Trophoblast cell (in vitro differentiated cells and primary cell): ENCODE measurements around the gene MCL1.
"Not testable (repeated sequence)": the region's sequence is repeated elsewhere in the genome, so short reads cannot be mapped to it uniquely, and the experiment has no call there.

ENCODE experiments used
- DNase-seq, 2 donors: peaks; one replicate each; pipeline ENCODE4 v3.0.0-alpha.2; 2016
- H2AFZ ChIP-seq: 2 replicates; pipeline ENCODE4 v1.6.1; 2013; ENCODE audit warnings: low read length, moderate library complexity, mild to moderate bottlenecking; ENCODE audit not compliant: insufficient read depth, poor library complexity
- H2AK5ac ChIP-seq: 2 replicates; pipeline ENCODE4 v1.6.1; 2013; ENCODE audit warnings: mild to moderate bottlenecking, low read length
- H2BK120ac ChIP-seq: 2 replicates; pipeline ENCODE4 v1.6.1; 2013; ENCODE audit warnings: low read length, mild to moderate bottlenecking, moderate library complexity; ENCODE audit not compliant: insufficient read depth, poor library complexity
- H2BK12ac ChIP-seq: 2 replicates; pipeline ENCODE4 v1.6.1; 2013; ENCODE audit warnings: mild to moderate bottlenecking, low read length, moderate library complexity
- H2BK5ac ChIP-seq: 2 replicates; pipeline ENCODE4 v1.6.1; 2013; ENCODE audit warnings: low read length, low read depth, moderate library complexity, mild to moderate bottlenecking; ENCODE audit not compliant: poor library complexity
- H3K14ac ChIP-seq: 2 replicates; pipeline ENCODE4 v1.6.1; 2013; ENCODE audit warnings: mild to moderate bottlenecking, low read length
- H3K18ac ChIP-seq: 2 replicates; pipeline ENCODE4 v1.6.1; 2013; ENCODE audit warnings: mild to moderate bottlenecking, low read length
- H3K23ac ChIP-seq: 2 replicates; pipeline ENCODE4 v1.6.1; 2013; ENCODE audit warnings: low read length
- H3K27ac ChIP-seq: 2 replicates; pipeline ENCODE4 v1.5.1; 2013; ENCODE audit warnings: low read depth, mild to moderate bottlenecking, inconsistent platforms, low read length, moderate library complexity
- H3K27me3 ChIP-seq: 2 replicates; pipeline ENCODE4 v1.6.1; 2013; ENCODE audit warnings: inconsistent platforms, mild to moderate bottlenecking, low read length, moderate library complexity; ENCODE audit not compliant: insufficient read depth
- H3K36me3 ChIP-seq, 2 experiments: 1 replicate in 1 of 2; 2 replicates in 1 of 2; pipeline ENCODE4 v1.6.1; 2013; ENCODE audit warnings: low read length in 2 of 2, mild to moderate bottlenecking in 2 of 2, moderate library complexity in 1 of 2; ENCODE audit not compliant: insufficient read depth in 2 of 2, control insufficient read depth in 1 of 2
- H3K4ac ChIP-seq: 2 replicates; pipeline ENCODE4 v1.6.1; 2013; ENCODE audit warnings: low read depth, mild to moderate bottlenecking, low read length, moderate library complexity
- H3K4me1 ChIP-seq, 2 experiments: 1 replicate in 1 of 2; 2 replicates in 1 of 2; pipeline ENCODE4 v1.6.1; 2013; ENCODE audit warnings: low read length in 2 of 2, mild to moderate bottlenecking in 2 of 2, moderate library complexity in 1 of 2; ENCODE audit not compliant: insufficient read depth in 2 of 2, control insufficient read depth in 1 of 2
- H3K4me2 ChIP-seq: 2 replicates; pipeline ENCODE4 v1.6.1; 2013; ENCODE audit warnings: inconsistent platforms, mild to moderate bottlenecking, low read length, moderate library complexity
- H3K4me3 ChIP-seq: 2 replicates; pipeline ENCODE4 v1.5.1; 2013; ENCODE audit warnings: mild to moderate bottlenecking, low read depth, low read length, inconsistent platforms
- H3K79me1 ChIP-seq: one replicate; pipeline ENCODE4 v1.6.1; 2013; ENCODE audit warnings: low read length
- H3K79me2 ChIP-seq: 2 replicates; pipeline ENCODE4 v1.6.1; 2013; ENCODE audit warnings: low read length, mild to moderate bottlenecking; ENCODE audit not compliant: control insufficient read depth, insufficient read depth, poor library complexity
- H3K9ac ChIP-seq: 2 replicates; pipeline ENCODE4 v1.6.1; 2013; ENCODE audit warnings: mild to moderate bottlenecking, low read length
- H3K9me3 ChIP-seq: 2 replicates; pipeline ENCODE4 v1.6.1; 2013; ENCODE audit warnings: low read depth, mild to moderate bottlenecking, control low read depth, inconsistent platforms, low read length; ENCODE audit not compliant: insufficient read depth
- H4K12ac ChIP-seq: 2 replicates; pipeline ENCODE4 v1.6.1; 2013; ENCODE audit warnings: low read depth, mild to moderate bottlenecking, low read length, moderate library complexity
- H4K8ac ChIP-seq: 2 replicates; pipeline ENCODE4 v1.6.1; 2013; ENCODE audit warnings: low read depth, mild to moderate bottlenecking, low read length, moderate library complexity
- H4K91ac ChIP-seq: one replicate; pipeline ENCODE4 v1.6.1; 2013; ENCODE audit warnings: low read depth, mild to moderate bottlenecking, low read length, moderate library complexity
- WGBS: extraction: QIAGEN DNeasy Blood & Tissue Kit; methylation state at CpG from one replicate; pipeline ENCODE4 v1.1.7; 2013; ENCODE audit warnings: missing lambda C conversion rate; ENCODE audit not compliant: insufficient read length, insufficient coverage; ENCODE audit errors: extremely low coverage; 5-methylcytosine and 5-hydroxymethylcytosine counted together

The MCL1 gene

DNA sequence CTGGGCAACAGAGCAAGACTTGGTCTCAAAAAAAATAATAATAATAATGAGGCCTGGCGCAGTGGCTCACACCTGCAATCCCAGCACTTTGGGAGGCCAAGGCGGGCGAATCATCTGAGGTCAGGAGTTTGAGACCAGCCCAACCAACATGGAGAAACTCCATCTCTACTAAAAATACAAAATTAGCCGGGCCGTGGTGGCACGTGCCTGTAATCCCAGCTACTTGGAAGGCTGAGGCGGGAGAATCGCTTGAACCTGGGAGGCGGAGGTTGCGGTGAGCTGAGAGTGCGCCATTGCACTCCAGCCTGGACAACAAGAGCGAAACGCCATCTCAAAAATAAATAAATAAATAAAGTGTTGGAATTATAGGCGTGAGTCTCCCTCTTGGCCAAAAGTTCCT lies 2.6 kb upstream of the MCL1 start:
- not testable (repeated sequence) for H3K27ac ChIP-seq, H3K27me3 ChIP-seq, H3K18ac ChIP-seq, H4K12ac ChIP-seq, H3K23ac ChIP-seq, H3K4me3 ChIP-seq, H3K9ac ChIP-seq, DNase-seq, H2AK5ac ChIP-seq, H2AFZ ChIP-seq, H3K36me3 ChIP-seq, H3K4ac ChIP-seq, H3K4me1 ChIP-seq, H4K8ac ChIP-seq, H2BK120ac ChIP-seq, H4K91ac ChIP-seq, H2BK12ac ChIP-seq, H3K4me2 ChIP-seq, H2BK5ac ChIP-seq, H3K9me3 ChIP-seq, H3K14ac ChIP-seq
- H3K79me2 ChIP-seq = peaks cover 16% of the 10 kb centered on the region
- H3K79me1 ChIP-seq = peaks cover 15% of the 10 kb centered on the region
- WGBS = no CpG with 5 or more reads among the region's 14 CpGs

DNA sequence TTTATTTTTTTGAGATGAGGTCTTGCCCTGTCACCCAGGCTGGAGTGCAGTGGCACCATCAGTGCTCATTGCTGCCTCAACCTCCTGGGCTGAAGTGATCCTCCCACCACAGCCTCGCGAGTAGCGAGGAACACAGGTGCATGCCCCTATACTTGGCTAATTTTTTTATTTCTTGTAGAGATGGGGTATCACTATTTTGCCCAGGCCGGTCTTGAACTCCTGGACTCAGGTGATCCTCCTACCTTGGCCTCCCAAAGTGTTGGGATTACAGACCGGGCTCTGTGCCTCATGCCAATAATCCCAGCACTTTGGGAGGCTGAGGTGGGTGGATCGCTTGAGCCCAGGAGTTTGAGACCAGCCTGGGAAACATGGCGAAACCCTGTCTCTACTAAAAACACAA lies 2.0 kb upstream of the MCL1 start:
- not testable (repeated sequence) for DNase-seq, H4K91ac ChIP-seq, H3K4me2 ChIP-seq, H2BK120ac ChIP-seq, H3K18ac ChIP-seq, H3K23ac ChIP-seq, H3K9ac ChIP-seq, H3K27ac ChIP-seq, H2AK5ac ChIP-seq, H3K27me3 ChIP-seq, H2BK5ac ChIP-seq, H3K4me3 ChIP-seq, H3K4ac ChIP-seq, H4K8ac ChIP-seq, H3K14ac ChIP-seq, H4K12ac ChIP-seq, H3K9me3 ChIP-seq, H3K4me1 ChIP-seq, H2BK12ac ChIP-seq, H2AFZ ChIP-seq
- Histone ChIP-seq H3K79me2 (peaks cover 16% of the 10 kb centered on the region), H3K36me3 (peaks cover 0 to 12% of the 10 kb centered on the region in 2 experiments), H3K79me1 (peaks cover 15% of the 10 kb centered on the region)
- no CpG with 5 or more reads among the region's 7 CpGs for WGBS

DNA sequence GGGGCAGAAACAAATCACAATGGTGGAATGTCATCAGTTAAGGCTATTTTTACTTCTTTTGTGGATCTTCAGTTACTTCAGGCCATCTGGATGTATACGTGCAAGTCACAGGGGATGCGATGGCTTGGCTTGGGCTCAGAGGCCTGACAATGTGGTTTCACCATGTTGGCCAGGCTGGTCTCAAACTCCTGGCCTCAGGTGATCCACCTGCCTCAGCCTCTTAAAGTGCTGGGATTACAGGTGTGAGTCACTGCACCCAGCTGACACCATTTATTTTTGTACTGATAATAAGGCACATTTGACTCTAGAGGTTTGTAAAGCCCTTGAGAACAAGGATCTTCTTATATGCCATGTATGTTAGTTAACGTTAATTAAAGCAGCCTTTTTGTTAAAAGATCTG lies 1.6 kb upstream of the MCL1 start:
- H3K4me3 ChIP-seq, H3K4me2 ChIP-seq: not testable (repeated sequence)
- WGBS = no CpG with 5 or more reads among the region's 3 CpGs

DNA sequence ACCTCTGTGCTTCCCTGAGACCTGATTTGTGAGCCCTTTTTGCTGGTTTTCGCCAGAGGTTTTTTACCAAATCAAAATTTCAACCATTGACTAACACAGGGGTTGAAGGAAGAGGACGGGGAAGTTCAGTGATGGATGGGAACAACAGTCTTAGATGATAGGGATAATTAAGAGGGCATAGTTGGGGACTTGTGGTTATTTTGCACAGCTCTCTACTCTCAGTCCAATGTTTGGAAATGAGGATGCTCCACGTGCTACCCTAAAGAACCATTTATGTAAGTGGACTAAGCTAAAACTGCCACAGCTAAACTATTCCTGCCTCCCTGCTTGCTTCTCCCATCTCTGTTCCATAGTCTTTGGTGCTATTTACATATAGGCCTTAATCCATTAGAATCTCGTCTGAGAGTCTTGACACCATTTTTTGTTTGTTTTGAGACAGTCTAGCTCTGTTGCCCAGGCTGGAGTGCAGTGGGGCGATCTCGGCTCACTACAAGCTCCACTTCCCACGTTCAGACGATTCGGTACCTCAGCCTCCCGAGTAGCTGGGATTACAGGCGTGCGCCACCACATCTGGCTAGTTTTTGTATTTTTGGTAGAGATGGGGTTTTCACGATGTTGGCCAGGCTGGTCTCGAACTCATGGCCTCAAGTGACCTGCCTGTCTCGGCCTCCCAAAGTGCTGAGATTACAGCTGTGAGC lies 684 bp upstream of the MCL1 start:
- H3K9me3 ChIP-seq = no peaks in the 10 kb centered on the region
- H4K12ac ChIP-seq = peak overlapping the region; percentile 47
- peak overlapping the region; percentile 10 for H3K4ac ChIP-seq
- H3K18ac ChIP-seq = no peak overlapping the region
- H3K4me1 ChIP-seq = peaks cover 3% of the 10 kb centered on the region in 2 experiments
- no CpG with 5 or more reads among the region's 15 CpGs for WGBS
- peaks cover 2 to 15% of the 10 kb centered on the region in 2 experiments for H3K36me3 ChIP-seq
- H2AFZ ChIP-seq = peak overlapping the region; percentile 63
- no peak for DNase-seq
- H2BK5ac ChIP-seq = peak overlapping the region; percentile 88
- H3K79me2 ChIP-seq = peaks cover 19% of the 10 kb centered on the region
- H3K9ac ChIP-seq = peak overlapping the region; percentile 3
- no peak overlapping the region for H3K4me3 ChIP-seq
- no peaks in the 10 kb centered on the region for H3K27me3 ChIP-seq
- H3K79me1 ChIP-seq = peaks cover 15% of the 10 kb centered on the region
- H3K4me2 ChIP-seq = peak overlapping the region; percentile 72
- H3K27ac ChIP-seq = peak overlapping the region; percentile 95
- peak overlapping the region; percentile 65 for H3K14ac ChIP-seq
- H2BK12ac ChIP-seq = peak overlapping the region; percentile 27
- H4K8ac ChIP-seq = peak overlapping the region; percentile 89
- peak overlapping the region; percentile 35 for H2AK5ac ChIP-seq
- no peak overlapping the region for H3K23ac ChIP-seq
- H2BK120ac ChIP-seq = peak overlapping the region; percentile 35
- H4K91ac ChIP-seq = peak overlapping the region; percentile 25

More for the DNA sequence above, 1.6 kb upstream of the MCL1 start:
- H4K91ac ChIP-seq, H3K9ac ChIP-seq, DNase-seq, H3K14ac ChIP-seq, H3K18ac ChIP-seq, H2AK5ac ChIP-seq, H3K27ac ChIP-seq, H3K4me1 ChIP-seq, H3K4ac ChIP-seq, H3K23ac ChIP-seq, H2BK5ac ChIP-seq, H4K12ac ChIP-seq, H2AFZ ChIP-seq, H2BK12ac ChIP-seq, H3K9me3 ChIP-seq, H3K27me3 ChIP-seq, H4K8ac ChIP-seq, H2BK120ac ChIP-seq: not testable (repeated sequence)
- H3K79me2 ChIP-seq = peaks cover 16% of the 10 kb centered on the region
- peaks cover 15% of the 10 kb centered on the region for H3K79me1 ChIP-seq
- H3K36me3 ChIP-seq = peaks cover 0 to 12% of the 10 kb centered on the region in 2 experiments
